Activated T-helper 1 cell treated with anti-CD3 and anti-CD28 coated beads, Interleukin-12 subunit alpha, Interleukin-12 subunit beta, Interleukin-2, Interleukin-4 antibody, amounts not matched to agents 30 ng/mL and 10 ng/mL and 1 ng/mL, durations not matched to agents 14 hours and 24 hours and 36 hours (primary cell): ENCODE results near the gene GNGT1. TPM values are rescaled to one million over a fixed set of nuclear protein-coding genes. Genes with fewer than 3 reads are reported as not detected.
"Not testable (repeated sequence)": the region's sequence is repeated elsewhere in the genome, so short reads cannot be mapped to it uniquely, and the experiment has no call there.

Experiments
- DNase-seq: peaks from one replicate; pipeline ENCODE4 v3.0.0; 2021; ENCODE audit warnings: low spot score
- H3K27ac Mint-ChIP-seq: one replicate; pipeline ENCODE4 v1.8.0; 2021; ENCODE audit warnings: mild to moderate bottlenecking, mixed read lengths
- H3K27me3 Mint-ChIP-seq: one replicate; pipeline ENCODE4 v1.8.0; 2022; ENCODE audit warnings: mild to moderate bottlenecking, moderate library complexity, mixed read lengths; ENCODE audit not compliant: insufficient read depth
- H3K36me3 Mint-ChIP-seq: one replicate; pipeline ENCODE4 v1.8.0; 2021; ENCODE audit warnings: low read depth, mixed read lengths
- H3K4me1 Mint-ChIP-seq: one replicate; pipeline ENCODE4 v1.8.0; 2021; ENCODE audit warnings: low read depth, mixed read lengths
- H3K4me3 Mint-ChIP-seq: one replicate; pipeline ENCODE4 v1.8.0; 2021; ENCODE audit warnings: mild to moderate bottlenecking, moderate library complexity, mixed read lengths
- H3K9me3 Mint-ChIP-seq: one replicate; pipeline ENCODE4 v1.8.0; 2021; ENCODE audit warnings: mixed read lengths
- intact Hi-C: fragments of 100-400 bp; cut with micrococcal nuclease; formaldehyde crosslinking; loops from one replicate; pipeline ENCODE4 v1.15.1; 2024
- total RNA-seq: library from RNA; stranded (reverse); gene quantifications from 2 replicates; pipeline ENCODE4 v1.2.3, GENCODE V29; 2022

The GNGT1 gene
- total RNA-seq, 1 donor from 2014 or later = not detected

DNA sequence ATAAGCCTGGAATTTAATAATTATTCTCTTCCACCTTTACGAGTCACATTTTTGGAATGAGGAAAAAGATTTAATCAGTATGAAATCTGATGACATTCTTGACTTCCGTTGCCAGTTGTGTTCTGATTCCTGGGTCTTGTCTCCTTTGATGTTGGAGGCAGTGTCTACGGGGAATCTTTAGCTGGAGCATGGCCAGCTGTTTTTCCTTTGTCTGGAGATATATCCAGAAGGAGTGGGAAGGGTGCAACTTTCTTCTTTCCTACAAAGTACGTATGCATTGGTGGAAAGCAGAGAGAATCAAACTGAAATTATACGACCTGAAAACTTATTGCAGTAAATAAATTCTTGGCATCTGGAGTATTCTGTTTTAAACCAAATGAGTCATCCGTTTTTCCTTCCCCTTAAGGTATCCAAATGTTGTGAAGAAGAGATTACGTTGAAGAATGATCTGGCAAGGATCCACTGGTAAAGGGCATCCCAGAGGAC lies 8.3 kb downstream of the GNGT1 start:
- DNase-seq = no peak
- Mint-ChIP-seq H3K9me3 (no peaks in the 10 kb centered on the region), H3K27ac (no peak overlapping the region), H3K4me3 (no peak overlapping the region), H3K36me3 (no peaks in the 10 kb centered on the region), H3K27me3 (peaks cover 14% of the 10 kb centered on the region), H3K4me1 (no peaks in the 10 kb centered on the region)
- intact Hi-C loops = no loop called here

DNA sequence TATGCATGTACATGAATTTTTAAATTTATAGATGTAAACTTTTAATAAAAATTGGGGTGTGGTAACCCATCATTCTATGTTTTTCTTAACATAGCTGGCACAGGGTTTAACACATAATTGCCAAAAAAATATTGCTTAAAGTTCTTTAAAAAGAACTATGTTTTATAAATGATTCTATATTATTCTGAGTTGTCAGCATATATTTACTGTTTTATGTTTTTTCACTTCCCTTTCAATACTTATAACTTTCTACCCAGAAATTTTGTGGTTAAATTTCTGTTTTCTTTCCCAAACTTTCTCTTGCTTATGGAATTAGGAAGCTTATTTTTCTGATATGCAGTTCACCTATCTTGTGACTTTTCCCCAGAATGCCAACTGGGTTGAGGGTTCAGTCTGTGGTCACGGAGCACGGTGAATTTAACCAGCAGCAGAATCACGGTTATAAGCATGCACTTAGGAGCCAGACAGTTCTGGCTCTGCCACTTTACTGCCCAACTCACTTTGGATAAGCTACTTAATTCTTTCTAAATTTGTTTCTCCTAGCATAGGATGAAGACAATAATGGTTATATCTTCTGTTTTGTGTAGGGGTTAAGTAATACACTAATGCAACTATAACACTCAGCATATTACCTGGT lies 9.0 kb downstream of the GNGT1 start:
- DNase-seq, H3K9me3 Mint-ChIP-seq, H3K4me1 Mint-ChIP-seq, H3K27ac Mint-ChIP-seq, H3K4me3 Mint-ChIP-seq, H3K36me3 Mint-ChIP-seq, intact Hi-C loops: not testable (repeated sequence)
- peaks cover 13% of the 10 kb centered on the region for H3K27me3 Mint-ChIP-seq

DNA sequence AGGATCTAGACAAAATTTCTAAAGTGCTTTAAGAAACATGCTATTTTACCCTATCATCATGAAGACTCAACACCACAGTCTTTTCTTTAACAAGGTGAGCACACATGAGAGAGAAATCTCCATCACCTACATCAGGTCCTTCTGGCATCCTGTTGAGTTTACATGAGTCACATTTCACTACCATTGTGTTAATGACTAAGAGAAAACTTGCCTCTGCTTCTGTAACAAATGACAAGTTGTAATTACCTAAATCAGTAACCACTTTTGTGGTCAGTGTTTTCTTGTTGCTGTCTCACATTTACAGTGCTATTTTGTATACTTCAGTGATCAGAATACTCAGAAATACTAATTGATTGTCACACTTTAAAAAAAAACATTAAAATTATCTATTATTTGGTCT lies 9.5 kb downstream of the GNGT1 start:
- H3K9me3 Mint-ChIP-seq, H3K36me3 Mint-ChIP-seq, DNase-seq, H3K4me1 Mint-ChIP-seq, H3K27ac Mint-ChIP-seq, H3K4me3 Mint-ChIP-seq, intact Hi-C loops: not testable (repeated sequence)
- H3K27me3 Mint-ChIP-seq = peaks cover 17% of the 10 kb centered on the region

DNA sequence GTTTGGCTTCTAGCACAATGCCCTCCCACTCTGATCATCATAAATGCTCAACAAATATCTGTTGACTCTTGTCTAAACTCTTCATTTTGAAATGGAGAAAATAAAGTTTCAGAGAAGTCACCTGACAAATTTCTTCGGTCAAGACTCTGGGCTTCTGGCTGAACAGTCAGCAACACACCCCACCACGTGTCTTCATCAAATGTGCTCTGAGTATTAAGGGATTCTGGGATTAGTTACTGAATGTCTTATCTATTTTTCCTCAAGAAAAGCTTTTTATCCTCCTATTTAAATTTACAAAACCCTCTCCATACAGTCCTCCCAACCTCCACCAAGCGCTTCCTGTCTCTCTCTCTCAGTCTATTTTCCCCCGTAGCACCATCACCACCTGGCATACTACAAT lies 9.9 kb downstream of the GNGT1 start:
- H3K4me3 Mint-ChIP-seq, H3K4me1 Mint-ChIP-seq, H3K36me3 Mint-ChIP-seq, H3K9me3 Mint-ChIP-seq, H3K27ac Mint-ChIP-seq, intact Hi-C loops, DNase-seq: not testable (repeated sequence)
- H3K27me3 Mint-ChIP-seq = peaks cover 17% of the 10 kb centered on the region

DNA sequence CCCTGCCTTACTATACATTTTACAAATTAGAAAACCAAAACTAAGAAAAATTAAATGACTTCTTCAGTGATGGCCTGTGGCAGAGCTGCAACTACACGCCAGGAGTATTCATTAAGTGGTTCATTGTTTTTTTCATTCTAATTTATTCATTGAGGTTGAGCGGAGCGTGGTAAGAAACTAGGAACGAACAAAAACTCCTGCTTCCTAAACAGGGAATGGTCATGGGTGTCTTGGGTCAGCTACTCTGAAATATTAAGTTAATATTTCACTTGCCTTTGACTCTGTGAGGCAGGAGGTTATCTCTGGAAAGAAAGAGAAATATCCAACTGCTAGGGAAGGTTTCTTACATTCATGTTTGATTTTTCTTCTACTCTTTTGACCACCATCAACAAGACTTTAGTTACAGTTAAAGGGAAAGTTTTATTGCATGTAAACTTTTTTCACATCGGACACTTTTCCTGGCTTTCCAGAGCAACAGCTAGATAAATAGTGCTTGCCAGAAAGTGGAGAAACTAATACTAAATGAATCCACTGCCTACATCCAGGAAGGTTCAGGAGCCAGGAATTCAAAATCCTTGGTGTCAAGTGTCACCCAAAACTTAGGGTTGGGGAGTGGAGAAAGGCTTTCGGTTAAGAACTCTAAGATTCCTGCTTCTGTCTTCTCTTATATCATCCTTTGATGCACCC lies 14.3 kb downstream of the GNGT1 start:
- Mint-ChIP-seq H3K9me3 (no peaks in the 10 kb centered on the region), H3K36me3 (no peaks in the 10 kb centered on the region), H3K27me3 (peaks cover 19% of the 10 kb centered on the region), H3K4me3 (no peak overlapping the region), H3K4me1 (no peaks in the 10 kb centered on the region), H3K27ac (no peak overlapping the region)
- DNase-seq = no peak
- intact Hi-C loops = loop anchor here (5.0 kb wide), 1 partner anchor 82 kb away; the partner anchor contains the start of gene BET1

DNA sequence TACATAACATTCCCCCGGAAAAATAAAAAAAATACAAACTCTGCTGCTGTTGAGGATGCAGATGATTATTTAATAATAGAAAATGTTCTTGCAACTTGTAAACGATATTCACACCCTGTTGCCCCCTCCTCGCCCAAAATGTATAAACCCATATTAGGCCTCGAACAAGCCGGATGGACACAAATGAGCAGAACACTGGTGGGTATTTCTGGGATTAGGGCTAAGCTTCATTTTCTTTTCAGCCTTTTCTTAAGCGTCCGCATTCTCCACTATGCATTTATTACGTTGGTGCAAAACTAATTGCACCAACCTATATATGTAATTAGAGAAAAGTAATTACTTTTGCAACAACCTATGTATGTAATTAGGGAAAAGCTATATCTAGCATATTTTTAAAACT lies 14.8 kb downstream of the GNGT1 start:
- no peaks in the 10 kb centered on the region for H3K4me1 Mint-ChIP-seq
- intact Hi-C loops = loop anchor here (5.0 kb wide), 1 partner anchor 81 kb away; the partner anchor contains the start of gene BET1
- no peak overlapping the region for H3K27ac Mint-ChIP-seq
- H3K27me3 Mint-ChIP-seq = peaks cover 19% of the 10 kb centered on the region
- no peaks in the 10 kb centered on the region for H3K36me3 Mint-ChIP-seq
- H3K9me3 Mint-ChIP-seq = no peaks in the 10 kb centered on the region
- no peak for DNase-seq
- peak overlapping the region; percentile 51 for H3K4me3 Mint-ChIP-seq

DNA sequence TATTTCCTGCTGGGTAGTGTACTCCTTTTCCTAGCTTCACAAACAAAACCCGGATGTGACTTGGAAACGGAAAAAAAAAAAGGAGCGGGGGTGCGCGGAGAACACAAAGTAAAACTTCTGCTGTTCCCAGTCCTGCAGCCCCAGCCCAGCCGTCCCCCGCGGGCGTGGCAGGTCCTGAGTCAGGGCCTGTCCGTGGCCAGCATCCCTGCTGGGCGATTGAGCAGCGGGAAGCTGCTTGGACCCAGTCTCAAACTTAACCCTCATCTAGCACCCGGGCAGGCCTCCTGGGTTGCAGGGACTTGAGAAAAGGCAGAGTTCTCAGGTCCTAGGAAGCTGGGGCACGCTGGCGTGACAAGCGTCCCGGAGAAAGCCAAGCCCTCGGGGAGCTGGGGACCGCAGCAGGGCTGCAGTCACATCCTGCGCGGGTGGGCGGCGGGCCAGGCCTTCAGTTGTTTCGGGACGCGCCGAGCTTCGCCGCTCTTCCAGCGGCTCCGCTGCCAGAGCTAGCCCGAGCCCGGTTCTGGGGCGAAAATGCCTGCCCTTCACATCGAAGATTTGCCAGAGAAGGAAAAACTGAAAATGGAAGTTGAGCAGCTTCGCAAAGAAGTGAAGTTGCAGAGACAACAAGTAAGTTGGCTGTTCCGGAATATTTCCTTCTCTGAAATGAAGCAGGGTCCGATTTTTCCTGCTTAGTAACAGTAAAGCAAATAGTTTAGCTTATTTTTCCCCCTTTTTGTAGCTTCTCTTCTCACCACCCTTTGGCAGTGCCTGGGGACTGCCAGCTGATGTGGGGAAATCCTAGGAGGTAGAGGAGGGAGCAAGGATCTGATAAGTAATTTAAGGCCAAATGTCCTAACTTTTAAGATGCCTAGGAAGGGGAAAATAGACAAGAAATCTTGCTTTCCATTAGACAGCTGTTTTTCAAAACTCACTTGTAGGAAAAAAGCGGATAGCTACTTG lies 15.5 kb downstream of the GNGT1 start, which contains the start of gene GNG11:
TSS of gene GNG11 (plus strand) at position 129 of the 960 bp plus-strand sequence. CDS start at position 532, 403 bp downstream.
- Mint-ChIP-seq H3K27ac (no peak within 1 kb of the TSS), H3K4me3 (peak within 1 kb of the TSS; percentile 51), H3K4me1 (no peaks in the 10 kb centered on the region), H3K36me3 (no peaks in the 10 kb centered on the region), H3K9me3 (no peaks in the 10 kb centered on the region), H3K27me3 (peaks cover 17% of the 10 kb centered on the region)
- no peak for DNase-seq
- intact Hi-C loops = loop anchor here (5.0 kb wide), 1 partner anchor 80 kb away; the partner anchor contains the start of gene BET1

DNA sequence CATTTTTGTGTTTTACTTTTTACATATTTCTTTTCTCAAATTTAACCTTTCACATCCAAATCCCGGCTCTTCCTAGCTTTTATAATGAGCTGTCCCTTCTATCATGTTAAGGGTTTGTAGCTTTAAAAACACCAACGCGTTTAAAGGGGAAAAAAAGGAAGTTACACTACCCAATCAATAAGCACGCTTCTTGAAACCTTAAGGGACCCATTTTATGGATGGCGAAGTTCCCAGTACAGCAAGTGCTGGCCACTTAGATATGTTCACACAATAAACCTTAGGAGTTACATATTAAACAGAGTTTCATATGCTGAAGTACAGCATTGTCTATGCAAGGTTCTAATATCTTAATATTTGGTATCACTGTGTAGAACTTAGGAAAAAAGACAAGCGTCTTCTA lies 16.9 kb downstream of the GNGT1 start:
- no peak for DNase-seq
- Mint-ChIP-seq H3K36me3 (no peaks in the 10 kb centered on the region), H3K4me3 (no peak overlapping the region), H3K9me3 (no peaks in the 10 kb centered on the region), H3K27me3 (peaks cover 16% of the 10 kb centered on the region), H3K27ac (no peak overlapping the region), H3K4me1 (no peaks in the 10 kb centered on the region)
- intact Hi-C loops = loop anchor here (5.0 kb wide), 1 partner anchor 79 kb away; the partner anchor contains the start of gene BET1

DNA sequence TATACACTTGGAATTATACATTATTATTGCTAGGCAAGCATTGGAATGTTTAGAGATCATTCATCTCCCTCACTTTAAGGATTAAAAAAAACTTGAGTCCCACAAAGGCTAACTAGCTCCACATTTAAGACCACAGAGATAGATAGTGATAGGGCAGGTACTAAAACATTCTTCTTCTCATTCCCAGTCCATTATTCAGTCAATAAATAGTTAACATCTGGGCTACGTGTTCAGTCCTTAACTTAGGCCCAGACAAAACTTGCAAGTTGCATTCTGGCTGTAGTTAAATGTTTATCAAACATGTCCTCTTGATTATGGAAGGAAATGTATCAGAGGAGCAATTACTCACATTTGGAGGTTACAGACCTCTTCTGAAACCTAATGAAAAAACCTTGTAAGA lies 17.6 kb downstream of the GNGT1 start:
- Mint-ChIP-seq H3K4me3 (no peak overlapping the region), H3K27ac (no peak overlapping the region), H3K27me3 (peaks cover 16% of the 10 kb centered on the region), H3K36me3 (no peaks in the 10 kb centered on the region), H3K4me1 (no peaks in the 10 kb centered on the region), H3K9me3 (no peaks in the 10 kb centered on the region)
- no peak for DNase-seq
- intact Hi-C loops = loop anchor here (5.0 kb wide), 1 partner anchor 78 kb away; the partner anchor contains the start of gene BET1

DNA sequence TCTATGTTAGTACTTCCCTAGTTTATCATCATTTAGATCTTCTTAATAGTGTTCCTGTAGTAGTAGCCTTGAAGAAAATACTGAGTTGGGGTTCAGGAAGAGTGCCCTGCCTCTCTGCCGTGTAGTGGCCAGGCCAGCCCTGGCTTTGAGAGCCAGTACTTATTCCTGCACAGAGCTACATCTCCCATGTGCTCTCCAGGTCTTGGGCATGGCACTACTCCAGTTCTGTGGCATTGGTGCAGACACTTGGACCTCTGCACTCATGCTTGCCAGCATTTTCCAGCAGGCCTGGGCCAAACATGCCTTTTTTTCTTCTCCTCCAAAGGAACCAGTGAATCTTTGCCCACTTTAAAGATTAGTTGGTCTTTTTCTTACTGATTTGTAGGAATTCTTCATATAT lies 20.4 kb downstream of the GNGT1 start:
- intact Hi-C loops = no loop called here
- Mint-ChIP-seq H3K4me1 (no peaks in the 10 kb centered on the region), H3K9me3 (no peaks in the 10 kb centered on the region), H3K27me3 (peaks cover 10% of the 10 kb centered on the region), H3K36me3 (no peaks in the 10 kb centered on the region), H3K4me3 (no peak overlapping the region), H3K27ac (no peak overlapping the region)
- no peak for DNase-seq

DNA sequence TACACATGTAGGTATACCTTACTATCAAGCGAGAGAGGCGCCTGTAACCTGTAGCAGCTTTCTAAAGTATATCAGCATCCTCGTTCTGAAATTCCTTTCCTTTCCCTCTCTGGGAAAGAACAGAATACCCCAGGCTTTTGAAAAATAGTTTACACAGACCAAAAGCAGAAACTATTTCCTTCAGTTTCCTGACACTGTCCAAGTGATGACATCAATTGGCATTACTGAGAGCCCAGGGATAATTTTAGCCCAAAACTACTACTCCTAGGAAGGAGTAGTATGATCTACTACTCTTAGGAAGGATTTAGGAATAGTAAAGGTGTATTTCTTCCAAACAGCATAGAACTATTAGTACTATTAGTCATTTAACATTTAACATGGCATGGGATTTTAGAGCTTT lies 21.2 kb downstream of the GNGT1 start:
- Mint-ChIP-seq H3K4me3 (no peak overlapping the region), H3K4me1 (no peaks in the 10 kb centered on the region), H3K27me3 (peaks cover 7% of the 10 kb centered on the region), H3K27ac (no peak overlapping the region), H3K36me3 (no peaks in the 10 kb centered on the region), H3K9me3 (no peaks in the 10 kb centered on the region)
- intact Hi-C loops = no loop called here
- no peak for DNase-seq

DNA sequence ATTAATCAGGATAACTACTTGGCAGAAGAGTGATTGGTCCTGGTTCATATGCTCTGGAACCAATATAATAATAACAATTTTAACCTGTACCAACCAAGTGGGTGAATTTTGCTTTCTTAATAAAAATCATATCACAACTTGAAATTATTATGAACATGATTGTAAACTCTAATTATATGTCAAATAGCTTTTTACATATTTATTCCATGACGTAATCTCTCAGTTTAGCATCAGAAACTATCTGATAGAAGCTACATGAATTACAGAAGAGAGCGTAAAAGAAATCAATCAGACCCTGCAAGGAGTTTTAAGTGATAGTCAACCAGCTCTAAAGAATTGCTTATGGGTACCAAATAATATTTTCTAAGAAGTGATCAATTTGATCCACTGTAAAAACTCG lies 25.3 kb downstream of the GNGT1 start:
- H3K9me3 Mint-ChIP-seq = no peaks in the 10 kb centered on the region
- no peaks in the 10 kb centered on the region for H3K36me3 Mint-ChIP-seq
- H3K27me3 Mint-ChIP-seq = peaks cover 3% of the 10 kb centered on the region
- intact Hi-C loops = no loop called here
- H3K27ac Mint-ChIP-seq = no peak overlapping the region
- no peaks in the 10 kb centered on the region for H3K4me1 Mint-ChIP-seq
- no peak for DNase-seq
- no peak overlapping the region for H3K4me3 Mint-ChIP-seq
